ENCODE measurements around the gene SLC2A9.
"Not testable (repeated sequence)": the region's sequence is repeated elsewhere in the genome, so short reads cannot be mapped to it uniquely, and the experiment has no call there.

SLC2A9 gene

DNA sequence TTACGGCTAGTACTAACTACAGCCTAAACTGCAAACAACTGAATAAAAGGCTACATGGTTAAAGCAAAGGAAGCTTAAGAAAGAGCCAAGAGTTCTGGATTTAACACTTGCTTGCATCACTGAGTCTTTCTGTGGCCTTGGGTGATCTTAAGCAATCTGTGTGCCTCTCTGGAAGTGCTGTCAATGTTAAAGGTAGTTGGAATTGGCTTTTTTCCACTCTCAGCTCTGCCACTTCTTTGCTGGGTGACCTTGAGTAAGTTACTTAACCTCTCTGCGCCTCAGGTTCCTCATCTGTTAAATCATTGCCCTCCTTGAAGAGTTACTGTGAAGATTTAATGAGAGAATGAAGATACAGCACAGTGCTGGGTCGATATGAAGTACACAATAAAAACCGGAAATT is 15.7 kb downstream of the SLC2A9 start:
- H3K4me3 ChIP-seq (ENCODE audit: low read length): no peak overlapping the region
- TF ChIP-seq ZNF274 (IDR thresholded peaks at IDR 0.05; ENCODE audit: low read depth, low read length): no peak

DNA sequence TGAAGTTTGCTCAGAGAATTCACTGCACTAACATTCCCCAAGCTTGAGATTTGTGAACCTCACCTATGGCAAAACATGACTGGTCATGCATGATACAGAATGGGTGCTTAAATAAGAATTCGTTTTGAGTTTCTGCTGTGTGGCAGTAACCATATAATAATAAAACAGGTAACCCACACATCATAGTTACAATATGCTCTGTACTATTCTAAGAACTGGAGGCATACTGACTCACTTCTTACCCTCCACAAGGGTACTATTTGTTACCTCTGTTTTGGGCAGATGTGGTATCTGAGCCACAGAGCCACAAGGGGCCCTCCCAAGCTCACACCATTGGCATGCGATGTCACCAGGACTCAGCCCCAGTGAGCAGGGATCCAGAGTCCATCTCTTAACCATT is 17.6 kb downstream of the SLC2A9 start:
- H3K4me3 ChIP-seq (ENCODE audit: low read length): no peak overlapping the region
- TF ChIP-seq ZNF274 (IDR thresholded peaks at IDR 0.05; ENCODE audit: low read depth, low read length): no peak

DNA sequence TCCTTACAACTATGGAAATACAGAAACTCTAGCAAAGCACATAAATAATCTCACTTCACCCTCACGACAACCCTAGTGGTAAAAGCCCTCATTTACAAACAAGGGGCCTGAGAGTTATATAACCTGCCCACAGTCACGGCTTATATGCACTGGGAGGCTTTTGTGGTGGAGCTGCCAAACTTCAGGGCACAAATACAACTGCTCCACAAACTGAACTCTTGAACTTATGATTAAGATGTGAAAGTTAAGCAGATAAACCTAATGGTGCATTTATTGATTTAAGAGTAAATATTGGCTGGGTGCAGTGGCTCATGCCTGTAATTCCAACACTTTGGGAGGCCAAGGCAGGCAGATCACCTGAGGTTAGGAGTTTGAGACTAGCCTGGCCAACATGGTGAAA is 19.0 kb downstream of the SLC2A9 start:
- no peak for TF ChIP-seq ZNF274 (IDR thresholded peaks at IDR 0.05; ENCODE audit: low read depth, low read length)
- H3K4me3 ChIP-seq (ENCODE audit: low read length): no peak overlapping the region

DNA sequence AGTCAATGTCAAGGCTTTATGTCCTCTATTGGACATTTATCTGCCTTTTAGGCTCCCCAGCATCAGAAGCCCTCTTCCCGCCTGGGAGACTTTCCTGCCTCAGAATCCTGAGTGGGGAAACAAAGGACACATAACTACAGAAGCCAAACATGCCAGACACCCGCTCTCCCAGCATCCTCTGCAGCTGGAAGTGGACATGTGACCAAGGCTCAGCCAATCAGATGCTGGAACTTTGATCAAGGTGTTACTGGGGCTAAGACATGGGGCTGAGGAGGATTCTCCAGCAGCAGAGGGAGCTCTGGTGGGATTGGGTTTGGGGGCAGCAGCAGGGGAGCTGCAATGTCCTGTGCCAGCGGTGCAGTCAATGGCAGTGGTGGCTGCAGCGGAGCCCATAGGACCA is 19.5 kb downstream of the SLC2A9 start:
- no peak for TF ChIP-seq ZNF274 (IDR thresholded peaks at IDR 0.05; ENCODE audit: low read depth, low read length)
- no peak overlapping the region for H3K4me3 ChIP-seq (ENCODE audit: low read length)

DNA sequence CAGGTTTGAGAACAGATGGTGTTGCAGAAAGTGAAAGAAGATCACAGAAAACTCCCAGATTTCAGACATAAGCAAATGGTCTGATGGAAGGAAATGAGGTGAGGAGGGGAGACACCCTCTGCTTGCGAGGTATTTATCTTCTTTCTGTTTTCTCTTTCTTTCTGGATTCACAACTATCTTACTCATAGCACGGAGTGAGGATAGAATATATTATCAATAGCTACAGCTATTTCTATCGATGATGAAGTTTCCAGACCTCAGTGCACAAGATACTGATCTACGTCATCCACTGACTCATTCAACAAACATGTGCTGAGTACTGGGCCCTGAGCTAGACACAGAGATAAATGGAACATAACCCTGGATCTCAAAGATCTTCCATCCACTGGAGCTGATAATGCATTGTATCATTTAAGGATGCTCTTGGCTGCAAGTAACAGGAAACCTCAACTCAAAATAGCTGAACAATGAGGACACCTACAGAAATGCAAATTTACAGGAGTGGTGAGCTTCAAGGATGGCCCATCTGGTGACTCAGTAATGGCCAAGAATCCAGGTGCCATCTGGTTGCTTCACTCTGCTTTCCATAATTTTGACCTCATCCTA is 21.2 kb downstream of the SLC2A9 start:
- TF ChIP-seq ZNF274 (IDR thresholded peaks at IDR 0.05; ENCODE audit: low read depth, low read length): no peak
- H3K4me3 ChIP-seq (ENCODE audit: low read length): no peak overlapping the region

DNA sequence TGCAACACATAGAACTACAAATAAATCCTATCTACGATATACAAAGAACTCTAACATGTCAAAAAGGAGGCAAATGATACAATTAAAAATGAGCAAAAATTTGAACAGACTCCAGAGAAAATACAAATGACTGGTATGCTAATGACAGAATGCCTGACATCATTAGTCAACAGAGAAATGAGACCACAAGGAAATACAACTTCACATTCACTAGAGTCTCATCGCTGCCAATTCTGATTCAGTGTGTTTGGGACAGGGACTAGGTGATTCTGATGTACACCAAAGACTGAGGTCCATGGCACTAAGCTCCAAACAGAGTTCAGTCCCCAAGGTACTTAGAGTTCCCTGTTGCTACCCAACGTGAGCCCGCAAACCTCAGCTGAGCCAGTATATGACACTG is 23.4 kb downstream of the SLC2A9 start:
- H3K4me3 ChIP-seq (ENCODE audit: low read length): no peak overlapping the region
- TF ChIP-seq ZNF274 (IDR thresholded peaks at IDR 0.05; ENCODE audit: low read depth, low read length): no peak

DNA sequence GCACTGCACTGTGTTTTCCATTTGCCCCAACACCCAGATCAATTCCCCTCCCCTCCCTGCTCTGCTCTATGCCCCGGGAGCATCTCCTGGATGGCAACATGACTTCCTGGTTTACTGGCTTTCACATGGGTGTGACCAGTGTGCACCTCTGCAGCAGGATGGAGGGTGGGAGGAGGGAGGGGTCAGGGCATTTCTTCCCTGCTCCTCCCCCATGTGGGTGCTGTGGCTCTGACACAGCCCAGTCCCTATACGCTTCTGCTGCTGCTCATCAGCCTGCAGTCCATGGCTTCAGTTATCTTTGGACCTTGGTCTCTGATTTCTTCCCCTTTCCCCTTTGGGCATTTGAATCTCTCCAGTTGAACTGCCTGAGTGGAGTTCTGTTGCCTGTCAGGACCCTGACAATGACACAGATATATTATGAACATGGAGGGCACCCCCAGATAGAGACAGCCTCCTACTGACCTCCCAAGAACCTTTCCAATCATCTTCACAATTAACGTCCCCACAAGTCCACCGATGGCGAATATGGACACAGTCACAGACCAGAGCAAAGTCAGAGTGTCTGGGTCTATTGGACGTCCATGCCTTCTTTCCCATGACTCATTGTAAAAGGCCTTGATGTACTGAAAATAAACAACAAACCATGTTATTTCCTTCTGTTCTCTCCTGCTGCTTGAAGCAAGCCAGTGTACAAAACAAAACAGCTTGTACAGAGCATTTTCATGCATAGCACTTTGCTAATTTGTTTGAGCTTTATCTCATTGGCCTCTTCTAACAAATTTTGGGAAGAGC is 24.8 kb downstream of the SLC2A9 start:
- no peak overlapping the region for H3K4me3 ChIP-seq (ENCODE audit: low read length)
- TF ChIP-seq ZNF274 (IDR thresholded peaks at IDR 0.05; ENCODE audit: low read depth, low read length): no peak

DNA sequence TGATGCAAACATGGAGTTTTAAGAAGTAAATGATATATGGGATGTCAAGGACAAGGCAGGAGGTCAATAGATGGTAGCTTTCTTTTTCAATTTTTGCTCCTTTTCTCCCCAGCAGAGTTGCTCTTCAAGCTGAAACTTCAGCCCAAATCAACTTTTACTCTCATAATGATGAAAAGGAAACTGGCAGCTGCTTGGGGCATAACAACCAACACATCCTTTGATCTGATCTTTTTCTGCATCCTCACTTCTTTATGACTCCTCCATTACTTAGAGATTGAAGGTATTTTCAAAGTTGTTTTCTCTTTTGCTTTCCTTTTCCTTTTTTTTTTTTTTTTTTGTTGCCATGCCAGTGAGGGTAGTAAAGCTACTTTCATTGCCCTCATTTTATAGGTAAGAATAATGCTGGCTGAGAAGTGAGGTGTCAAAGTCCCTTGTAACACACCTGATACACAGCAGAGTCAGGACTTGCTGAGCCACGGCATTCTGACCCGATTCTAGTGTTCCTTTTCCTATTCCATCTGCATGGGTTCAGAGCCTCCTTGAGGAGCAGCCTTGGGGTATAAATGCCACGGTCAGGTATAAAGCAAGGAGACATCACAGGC is 26.9 kb downstream of the SLC2A9 start:
- no peak for TF ChIP-seq ZNF274 (IDR thresholded peaks at IDR 0.05; ENCODE audit: low read depth, low read length)
- H3K4me3 ChIP-seq (ENCODE audit: low read length): no peak overlapping the region

DNA sequence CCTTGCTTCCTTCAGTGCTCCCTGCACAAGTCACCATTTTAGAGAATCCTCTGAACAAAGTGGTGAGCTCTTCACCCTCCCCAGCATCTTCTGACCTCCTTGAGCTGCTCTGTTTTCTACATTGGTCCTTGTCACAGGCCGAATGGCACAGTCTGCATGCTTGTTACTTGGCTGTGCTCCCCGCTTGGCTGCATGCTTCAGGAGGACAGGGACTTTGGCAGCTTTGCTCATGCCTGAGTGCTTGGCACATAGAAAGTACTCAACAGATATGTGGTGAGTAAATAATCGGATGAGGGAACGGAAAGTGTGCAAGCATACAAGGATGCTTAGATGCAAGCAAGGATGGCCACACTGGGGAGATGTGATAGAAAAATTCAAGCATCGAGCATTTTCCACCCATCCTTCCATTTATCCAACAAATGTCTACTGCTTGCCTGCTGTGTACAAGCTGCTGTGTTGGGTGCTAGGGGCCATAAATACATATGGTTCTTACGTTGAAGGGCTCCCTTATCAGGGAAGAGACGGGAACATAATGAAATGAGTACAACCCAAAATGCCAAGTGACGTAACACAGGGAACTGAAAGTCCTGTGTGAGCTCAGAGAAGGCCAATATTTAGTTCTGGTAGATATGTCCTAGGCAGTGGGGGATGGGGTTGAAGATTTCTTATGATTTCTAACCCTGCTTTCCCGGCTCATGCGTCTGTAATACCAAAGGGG is 31.2 kb downstream of the SLC2A9 start:
- no peak overlapping the region for H3K4me3 ChIP-seq (ENCODE audit: low read length)
- no peak for TF ChIP-seq ZNF274 (IDR thresholded peaks at IDR 0.05; ENCODE audit: low read depth, low read length)

DNA sequence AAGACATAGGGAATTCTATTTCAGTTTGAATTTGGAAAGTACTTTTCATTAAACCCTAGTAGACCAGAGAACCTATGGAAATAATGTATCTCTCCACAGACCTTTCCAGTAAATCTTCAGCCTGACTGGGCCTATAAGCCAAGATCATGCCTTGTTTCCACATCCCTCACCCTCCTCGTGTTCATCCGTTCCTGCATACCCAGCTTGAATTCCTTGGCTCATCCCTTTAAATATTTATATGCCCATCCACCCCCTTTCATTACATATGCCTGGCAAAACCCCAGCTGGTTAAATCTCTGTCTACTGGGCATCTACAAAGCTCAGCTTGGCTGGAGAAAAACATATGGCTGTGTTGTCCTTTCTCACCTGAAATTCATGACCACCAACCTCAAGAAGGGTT is 32.4 kb downstream of the SLC2A9 start:
- TF ChIP-seq ZNF274 (IDR thresholded peaks at IDR 0.05; ENCODE audit: low read depth, low read length): no peak
- H3K4me3 ChIP-seq (ENCODE audit: low read length): no peak overlapping the region

DNA sequence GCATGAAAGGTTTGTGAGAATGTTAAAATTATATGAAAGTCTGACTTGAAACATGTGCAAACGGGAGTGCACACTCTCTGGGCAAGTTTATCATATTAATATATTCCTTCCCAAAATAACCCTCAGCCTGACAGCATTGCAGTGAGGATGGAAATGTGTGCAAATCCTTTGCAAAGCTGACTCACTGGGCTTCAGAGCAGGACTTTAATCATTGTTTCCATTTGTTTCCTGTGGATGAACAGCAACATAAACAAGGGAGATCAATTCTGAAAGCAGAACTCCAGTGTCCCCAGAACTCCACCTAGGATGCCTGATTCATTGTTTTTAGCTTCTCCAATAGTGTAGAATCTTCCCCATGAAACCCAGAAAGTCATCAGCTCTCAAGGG is 32.9 kb downstream of the SLC2A9 start:
- no peak for TF ChIP-seq ZNF274 (IDR thresholded peaks at IDR 0.05; ENCODE audit: low read depth, low read length)
- H3K4me3 ChIP-seq (ENCODE audit: low read length): no peak overlapping the region

DNA sequence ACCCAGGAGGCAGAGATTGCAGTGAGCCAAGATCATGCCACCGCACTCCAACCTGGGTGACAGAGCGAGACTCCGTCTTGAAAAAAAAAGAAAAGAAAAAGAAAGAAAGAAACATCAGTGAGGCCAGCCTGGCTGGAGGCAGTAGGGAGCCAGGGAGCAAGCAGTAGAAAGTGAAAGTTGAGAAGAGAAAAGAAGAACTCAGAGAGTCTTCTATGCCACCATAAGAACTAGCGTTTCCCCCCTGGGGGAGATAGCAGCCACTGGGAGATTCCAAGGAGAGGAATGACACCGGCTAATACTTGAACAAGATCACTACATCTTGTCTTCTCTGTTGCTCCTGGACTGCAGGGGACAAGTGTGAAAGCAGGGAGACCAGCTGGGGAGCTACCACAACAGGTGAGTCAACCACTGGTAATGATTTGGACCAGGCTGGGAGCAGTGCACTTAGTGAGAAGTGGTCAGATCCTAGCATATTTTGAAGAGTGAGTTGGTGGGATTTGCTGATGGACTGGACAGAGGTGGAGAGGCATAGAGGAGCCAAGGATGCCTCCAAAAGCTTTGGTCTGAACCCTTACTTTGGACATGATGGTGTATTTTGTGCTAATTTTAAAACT is 33.4 kb downstream of the SLC2A9 start:
- no peak overlapping the region for H3K4me3 ChIP-seq (ENCODE audit: low read length)
- no peak for TF ChIP-seq ZNF274 (IDR thresholded peaks at IDR 0.05; ENCODE audit: low read depth, low read length)

DNA sequence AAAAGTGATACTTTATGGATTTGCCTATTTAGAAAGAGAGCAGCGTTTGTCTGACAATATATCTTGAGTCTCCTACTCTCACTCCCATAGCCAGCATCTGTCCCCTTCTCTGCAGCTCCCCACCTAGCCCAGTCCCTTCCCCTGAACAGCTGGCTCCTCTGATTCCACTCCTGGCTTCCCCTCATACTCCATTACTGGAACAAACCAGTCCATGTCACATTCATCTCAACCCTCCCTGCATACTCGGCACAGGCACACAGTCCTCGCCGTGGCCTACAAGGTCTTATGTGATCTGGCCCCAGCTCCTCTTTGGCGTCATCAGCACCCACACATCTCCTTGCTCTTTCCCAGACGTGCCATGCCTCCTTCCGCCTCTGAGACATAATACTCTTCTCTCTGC is 36.7 kb downstream of the SLC2A9 start:
- TF ChIP-seq ZNF274 (IDR thresholded peaks at IDR 0.05; ENCODE audit: low read depth, low read length): no peak
- H3K4me3 ChIP-seq (ENCODE audit: low read length): no peak overlapping the region

DNA sequence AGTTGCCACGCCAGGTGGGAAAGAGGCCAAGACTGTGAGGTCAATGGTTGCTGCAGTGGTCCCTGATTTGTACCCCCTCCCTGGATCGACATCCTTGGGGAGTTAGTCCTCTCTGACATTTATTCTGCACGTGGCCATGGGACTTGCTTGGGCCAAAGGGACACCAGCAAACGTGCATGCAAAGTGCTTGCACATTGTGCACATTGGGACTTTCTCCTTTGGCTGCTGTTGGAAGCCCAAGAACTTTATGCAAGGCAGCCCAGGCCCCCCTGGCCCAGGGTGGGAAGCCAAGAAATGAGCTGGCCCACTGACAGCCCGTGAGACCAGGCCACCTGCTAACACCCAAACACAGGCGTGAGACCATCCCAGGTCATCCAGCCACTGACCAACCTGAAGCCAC is 38.1 kb downstream of the SLC2A9 start:
- H3K4me3 ChIP-seq (ENCODE audit: low read length): no peak overlapping the region
- no peak for TF ChIP-seq ZNF274 (IDR thresholded peaks at IDR 0.05; ENCODE audit: low read depth, low read length)

DNA sequence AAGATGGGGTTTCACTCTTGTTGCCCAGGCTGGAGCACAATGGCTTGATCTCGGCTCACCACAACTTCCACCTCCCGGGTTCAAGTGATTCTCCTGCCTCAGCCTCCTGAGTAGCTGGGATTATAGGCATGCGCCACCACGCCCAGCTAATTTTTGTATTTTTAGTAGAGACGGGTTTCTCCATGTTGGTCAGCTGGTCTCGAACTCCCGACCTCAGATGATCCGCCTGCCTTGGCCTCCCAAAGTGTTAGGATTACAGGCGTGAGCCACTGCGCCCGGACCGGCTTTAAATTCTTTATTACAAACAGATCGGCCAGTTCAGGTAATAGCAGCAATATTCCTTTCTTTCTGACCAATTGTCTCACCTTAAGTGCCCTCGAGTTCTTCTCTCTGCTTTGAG is 39.4 kb downstream of the SLC2A9 start:
- not testable (repeated sequence) for H3K4me3 ChIP-seq (ENCODE audit: low read length)
